ENCODE data around the gene FBLN1.

GRCh38 chr22:45484742-45485141 lies 17.9 kb upstream of the FBLN1 start:
- TF ChIP-seq CTCF (conservative IDR thresholded peaks at IDR 0.05 in 1 of 2, IDR thresholded peaks at IDR 0.05 in 1 of 2; ENCODE audit: extremely low read depth in 1 of 2, insufficient read depth in 1 of 2, low read depth in 1 of 2, low read length in 2 of 2) (no peak), EZH2 (IDR thresholded peaks at IDR 0.05; ENCODE audit: borderline replicate concordance, low read length) (no peak)
